Fibroblast of villous mesenchyme (primary cell): ENCODE measurements around the gene ATF7IP2. TPM values are rescaled to one million over a fixed set of nuclear protein-coding genes. Genes with fewer than 3 reads are reported as not detected.
"Not testable (repeated sequence)": the region's sequence is repeated elsewhere in the genome, so short reads cannot be mapped to it uniquely, and the experiment has no call there.

Experiments used
- DNase-seq: peaks from one replicate; pipeline ENCODE4 v3.0.0-alpha.2; 2010; ENCODE audit warnings: low read depth
- H3K4me3 ChIP-seq: 2 replicates; pipeline ENCODE4 v1.5.1; 2011; ENCODE audit warnings: low read depth, mild to moderate bottlenecking, low read length
- CTCF ChIP-seq: IDR thresholded peaks from 2 replicates; pipeline ENCODE4 v1.5.1; 2012; ENCODE audit warnings: low read depth, mild to moderate bottlenecking, low read length; ENCODE audit not compliant: insufficient read depth
- total RNA-seq: library from RNA; depleted of rRNA; stranded (reverse); fragments of >200 nt; gene quantifications from 2 replicates; pipeline ENCODE4 v1.2.3, GENCODE V29; 2012

The ATF7IP2 gene
- total RNA-seq, 1 donor: 6.5 TPM

DNA sequence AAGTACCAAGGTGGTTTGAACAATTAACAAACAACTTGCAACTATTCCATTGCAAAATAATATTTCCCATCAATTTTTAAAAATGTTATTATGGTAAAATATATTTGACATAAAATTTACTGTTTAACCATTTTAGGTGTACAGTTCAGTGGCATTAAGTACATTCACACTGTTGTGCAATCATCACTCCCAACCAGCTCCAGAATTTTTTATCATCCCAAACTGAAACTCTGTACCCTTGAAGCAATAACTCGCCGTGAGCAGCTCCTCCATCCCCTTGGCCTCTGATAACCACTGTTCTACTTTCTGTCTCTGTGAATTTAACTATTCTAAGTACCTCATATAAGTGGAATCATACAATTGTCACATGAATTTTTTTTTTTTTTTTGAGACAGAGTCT is 33.6 kb upstream of the ATF7IP2 start:
- H3K4me3 ChIP-seq: no peak overlapping the region
- no peak for TF ChIP-seq CTCF
- no peak for DNase-seq

DNA sequence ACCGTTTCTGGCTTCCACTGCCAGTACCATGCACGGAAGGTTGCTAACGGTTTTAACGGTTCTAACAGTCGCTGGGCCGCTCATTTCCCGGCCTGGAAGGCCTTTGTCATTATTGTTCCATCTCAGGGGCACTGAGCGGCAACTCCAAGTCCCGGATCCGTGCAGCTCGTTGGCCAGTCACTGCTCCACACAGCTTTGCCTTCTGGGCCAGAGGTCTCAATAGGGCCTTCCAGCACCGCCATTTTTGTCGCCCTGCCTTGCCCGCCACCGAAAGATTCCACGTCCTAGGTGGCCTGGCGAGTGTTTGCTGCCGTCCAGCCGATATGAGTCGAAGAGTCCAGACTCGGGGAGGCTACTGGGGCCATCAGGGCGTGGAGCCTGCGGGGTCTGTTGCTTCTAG is 30.3 kb upstream of the ATF7IP2 start:
- DNase-seq: no peak
- no peak for TF ChIP-seq CTCF
- no peak overlapping the region for H3K4me3 ChIP-seq

DNA sequence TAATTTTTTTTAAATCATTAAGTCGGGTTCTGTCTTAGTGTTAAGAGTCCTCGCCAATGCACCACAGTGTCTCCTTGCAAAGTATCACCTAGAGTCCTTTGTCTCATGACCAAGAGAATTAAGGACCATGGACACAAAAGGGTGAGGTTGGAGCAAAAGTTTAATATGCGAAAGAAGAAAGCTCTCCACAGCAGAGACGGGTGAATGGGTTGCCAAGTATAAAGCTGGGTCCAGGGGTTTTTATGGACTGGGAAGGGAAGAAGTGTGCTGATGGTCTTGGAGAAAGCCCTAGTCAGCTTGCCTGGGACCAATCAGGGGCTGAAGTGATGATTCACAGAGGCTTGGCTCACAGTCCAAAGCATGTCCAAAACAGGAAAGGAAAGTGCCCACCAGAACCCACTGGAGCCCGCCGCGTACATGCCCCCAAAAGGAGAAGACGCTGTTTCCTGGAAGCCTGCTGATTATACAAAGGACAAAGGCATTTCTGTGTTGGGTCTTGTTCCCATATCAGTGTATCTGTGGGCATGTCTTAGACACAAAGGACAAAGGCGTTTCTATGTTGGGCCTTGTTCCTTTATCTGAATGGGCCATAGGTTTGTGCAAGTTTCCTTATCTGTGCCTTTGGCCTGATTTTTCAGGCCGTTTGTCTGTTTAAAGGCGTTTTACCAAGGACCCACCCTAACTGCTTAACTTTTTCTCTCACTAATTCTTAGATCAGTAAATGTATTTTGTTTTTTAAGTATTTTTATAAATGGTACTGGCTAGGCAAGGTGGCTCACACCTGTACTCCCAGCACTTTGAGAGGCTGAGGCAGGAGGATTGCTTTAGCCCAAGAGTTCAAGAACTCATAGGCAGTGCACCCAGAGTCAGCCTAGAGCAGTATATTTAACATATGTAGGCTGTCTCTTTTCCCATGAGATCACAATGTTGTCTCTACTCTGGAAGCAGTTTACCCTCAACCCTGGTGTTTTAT is 28.7 kb upstream of the ATF7IP2 start:
- no peak for TF ChIP-seq CTCF
- no peak for DNase-seq
- no peak overlapping the region for H3K4me3 ChIP-seq

DNA sequence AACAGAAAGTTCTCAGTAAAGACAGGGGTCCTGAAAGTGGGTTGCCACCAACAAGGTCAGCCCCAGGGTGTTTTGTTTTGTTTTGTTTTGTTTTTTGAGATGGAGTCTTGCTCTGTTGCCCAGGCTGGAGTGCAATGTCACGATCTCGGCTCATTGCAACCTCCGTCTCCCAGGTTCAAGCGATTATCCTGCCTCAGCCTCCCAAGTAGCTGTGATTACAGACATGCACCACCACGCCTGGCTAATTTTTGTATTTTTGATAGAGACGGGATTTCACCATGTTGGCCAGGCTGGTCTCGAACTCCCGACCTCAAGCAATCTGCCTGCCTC is 24.1 kb upstream of the ATF7IP2 start:
- not testable (repeated sequence) for H3K4me3 ChIP-seq, DNase-seq

GRCh38 chr16:10362077-10362863 is 23.6 kb upstream of the ATF7IP2 start:
- DNase-seq: peak; percentile 5
- TF ChIP-seq CTCF: no peak
- H3K4me3 ChIP-seq: no peak overlapping the region

DNA sequence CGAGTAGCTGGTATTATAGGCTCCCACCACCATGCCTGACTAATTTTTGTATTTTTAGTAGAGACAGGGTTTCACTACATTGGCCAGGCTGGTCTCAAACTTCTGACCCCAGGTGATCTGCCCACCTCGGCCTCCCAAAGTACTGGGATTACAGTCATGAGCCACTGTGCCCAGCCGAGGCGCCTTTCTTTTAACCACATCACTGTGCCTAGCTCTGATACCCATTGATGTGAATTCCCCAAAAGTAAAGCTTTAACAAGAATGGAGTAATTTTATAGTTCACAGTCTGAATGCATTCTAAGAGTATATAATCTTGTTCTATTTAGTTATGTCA is 23.0 kb upstream of the ATF7IP2 start:
- DNase-seq, H3K4me3 ChIP-seq: not testable (repeated sequence)

DNA sequence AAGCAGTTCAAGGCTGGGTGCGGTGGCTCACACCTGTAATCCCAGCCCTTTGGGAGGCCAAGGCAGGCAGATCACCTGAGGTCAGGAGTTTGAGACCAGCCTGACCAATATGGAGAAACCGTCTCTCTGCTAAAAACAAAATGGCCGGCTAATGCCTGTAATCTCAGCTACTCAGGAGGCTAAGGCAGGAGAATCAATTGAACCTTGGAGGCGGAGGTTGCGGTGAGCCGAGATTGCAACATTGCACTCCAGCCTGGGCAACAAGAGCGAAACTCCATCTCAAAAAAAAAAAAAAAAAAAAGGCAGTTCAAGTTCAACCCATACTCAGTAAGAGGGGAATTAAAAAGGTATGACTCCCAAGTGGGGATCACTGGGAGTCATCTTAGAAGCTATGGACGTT is 19.2 kb upstream of the ATF7IP2 start:
- DNase-seq, H3K4me3 ChIP-seq: not testable (repeated sequence)

DNA sequence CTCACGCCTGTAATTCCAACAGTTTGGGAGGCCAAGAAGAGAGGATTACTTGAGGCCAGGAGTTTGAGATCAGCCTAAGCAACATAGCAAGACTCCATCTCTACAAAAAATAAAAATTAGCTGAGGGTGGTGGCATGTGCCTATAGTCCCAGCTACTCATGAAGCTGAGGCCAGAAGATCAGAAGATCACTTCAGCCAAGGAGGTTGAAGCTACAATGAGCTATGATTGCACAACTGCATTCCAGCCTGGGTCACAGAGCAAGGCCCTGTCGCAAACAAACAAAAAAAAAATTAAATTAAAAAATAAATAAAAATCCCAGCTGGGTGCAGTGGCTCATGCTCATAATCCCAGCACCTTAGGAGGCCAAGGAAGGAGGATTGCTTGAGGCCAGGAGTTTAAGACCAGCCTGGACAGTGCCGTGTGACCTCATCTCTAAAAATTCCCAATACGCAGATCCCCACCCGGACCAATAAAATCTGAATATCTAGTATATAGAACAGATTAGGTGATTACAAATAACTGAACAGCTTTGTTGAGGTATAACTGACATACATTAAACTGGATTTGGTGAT is 18.2 kb upstream of the ATF7IP2 start:
- H3K4me3 ChIP-seq: no peak overlapping the region
- DNase-seq: no peak
- TF ChIP-seq CTCF: no peak
